ENCODE measurements around the gene SKAP2.

Gene SKAP2

GRCh38 chr7:26659121-26659520, 205.3 kb downstream of the SKAP2 start:
- DNase-seq, result no peak

GRCh38 chr7:26658389-26659084, 205.9 kb downstream of the SKAP2 start:
- peak; percentile 40 for DNase-seq

- DNase-seq, result peak; percentile 37
Observed at GRCh38 chr7:26657686-26658388, 206.6 kb downstream of the SKAP2 start.

- peak; percentile 37 for DNase-seq
Observed at GRCh38 chr7:26657206-26657641, 207.2 kb downstream of the SKAP2 start.

- no peak for DNase-seq
Observed at GRCh38 chr7:26656735-26657134, 207.7 kb downstream of the SKAP2 start.

GRCh38 chr7:26655781-26656180, 208.6 kb downstream of the SKAP2 start:
- peak; percentile 9 for DNase-seq

GRCh38 chr7:26653430-26654399, 210.7 kb downstream of the SKAP2 start:
- no peak for DNase-seq

GRCh38 chr7:26652401-26653100, 211.8 kb downstream of the SKAP2 start:
- no peak for DNase-seq

GRCh38 chr7:26650103-26650502, 214.3 kb downstream of the SKAP2 start:
- no peak for DNase-seq

- DNase-seq, result no peak
Observed at GRCh38 chr7:26649388-26649787, 215.0 kb downstream of the SKAP2 start.

- no peak for DNase-seq
Observed at GRCh38 chr7:26648554-26648953, 215.8 kb downstream of the SKAP2 start.

GRCh38 chr7:26646336-26647048, 217.9 kb downstream of the SKAP2 start:
- no peak for DNase-seq

- DNase-seq, result no peak
Observed at GRCh38 chr7:26645121-26645520, 219.3 kb downstream of the SKAP2 start.

- no peak for DNase-seq
Observed at GRCh38 chr7:26642416-26642815, 222.0 kb downstream of the SKAP2 start.

GRCh38 chr7:26639695-26640094, 224.7 kb downstream of the SKAP2 start:
- no peak for DNase-seq

- DNase-seq, result no peak
Observed at GRCh38 chr7:26639111-26639510, 225.3 kb downstream of the SKAP2 start.

GRCh38 chr7:26638140-26638539, 226.2 kb downstream of the SKAP2 start:
- no peak for DNase-seq

- DNase-seq, result no peak
Observed at GRCh38 chr7:26637610-26638009, 226.8 kb downstream of the SKAP2 start.

- no peak for DNase-seq
Observed at GRCh38 chr7:26636808-26637207, 227.6 kb downstream of the SKAP2 start.

GRCh38 chr7:26633557-26633956, 230.8 kb downstream of the SKAP2 start:
- no peak for DNase-seq

GRCh38 chr7:26631601-26632000, 232.8 kb downstream of the SKAP2 start:
- DNase-seq, result no peak

Measured in NCI-H82 (cell line).